ENCODE measurements around the gene GTF2IRD2.
"Not testable (repeated sequence)": the region's sequence is repeated elsewhere in the genome, so short reads cannot be mapped to it uniquely, and the experiment has no call there.

Gene GTF2IRD2

DNA sequence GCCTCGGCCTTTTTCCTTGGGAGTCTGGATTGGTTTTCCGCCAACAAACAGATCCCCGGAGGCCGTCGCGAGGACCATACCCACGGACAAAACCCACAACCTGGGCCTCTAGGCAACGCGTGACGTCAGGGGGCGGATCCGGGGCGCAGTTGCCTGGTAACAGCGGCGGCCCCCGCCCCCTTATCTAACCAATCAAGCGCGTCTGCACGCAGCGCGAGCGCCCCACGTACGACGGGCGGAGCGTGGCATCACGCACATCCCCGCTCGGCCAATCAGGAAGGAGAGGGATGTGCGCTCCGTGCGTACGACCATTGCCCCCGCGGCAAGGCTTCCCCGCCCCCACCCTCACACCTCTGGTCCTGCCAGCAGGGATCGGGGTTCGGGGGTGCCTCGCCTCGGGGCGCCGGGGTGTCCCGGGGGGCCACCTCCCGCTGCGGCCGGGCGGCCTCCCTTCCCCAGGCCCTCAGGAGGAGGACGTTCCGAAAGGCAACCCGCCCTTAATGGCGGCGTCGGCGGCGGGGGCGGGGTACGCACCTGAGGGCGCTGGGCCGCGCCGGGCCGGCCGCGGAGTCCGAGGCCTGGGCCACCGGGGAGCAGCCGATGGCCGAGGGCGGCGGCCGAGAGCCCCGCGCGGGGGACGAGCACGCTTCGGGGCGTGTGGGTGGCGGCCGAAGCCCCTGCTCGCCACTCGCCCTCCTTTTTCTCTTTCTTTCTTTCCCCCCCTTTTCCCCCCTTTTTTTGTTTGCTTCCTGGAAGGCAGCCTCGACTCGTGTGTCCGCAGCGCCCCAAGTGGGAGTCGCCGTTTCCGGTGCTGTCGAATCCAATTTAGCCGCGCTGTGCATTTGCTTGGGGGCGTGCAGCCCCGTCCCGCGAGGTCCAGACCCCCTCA lies at the start of gene GTF2IRD2:
Gene GTF2IRD2, minus strand, starts transcription at position 773 of the 889 bp plus-strand sequence. CDS start 15,227 bp downstream, outside the sequence.
- not testable (repeated sequence) for DNase-seq

DNA sequence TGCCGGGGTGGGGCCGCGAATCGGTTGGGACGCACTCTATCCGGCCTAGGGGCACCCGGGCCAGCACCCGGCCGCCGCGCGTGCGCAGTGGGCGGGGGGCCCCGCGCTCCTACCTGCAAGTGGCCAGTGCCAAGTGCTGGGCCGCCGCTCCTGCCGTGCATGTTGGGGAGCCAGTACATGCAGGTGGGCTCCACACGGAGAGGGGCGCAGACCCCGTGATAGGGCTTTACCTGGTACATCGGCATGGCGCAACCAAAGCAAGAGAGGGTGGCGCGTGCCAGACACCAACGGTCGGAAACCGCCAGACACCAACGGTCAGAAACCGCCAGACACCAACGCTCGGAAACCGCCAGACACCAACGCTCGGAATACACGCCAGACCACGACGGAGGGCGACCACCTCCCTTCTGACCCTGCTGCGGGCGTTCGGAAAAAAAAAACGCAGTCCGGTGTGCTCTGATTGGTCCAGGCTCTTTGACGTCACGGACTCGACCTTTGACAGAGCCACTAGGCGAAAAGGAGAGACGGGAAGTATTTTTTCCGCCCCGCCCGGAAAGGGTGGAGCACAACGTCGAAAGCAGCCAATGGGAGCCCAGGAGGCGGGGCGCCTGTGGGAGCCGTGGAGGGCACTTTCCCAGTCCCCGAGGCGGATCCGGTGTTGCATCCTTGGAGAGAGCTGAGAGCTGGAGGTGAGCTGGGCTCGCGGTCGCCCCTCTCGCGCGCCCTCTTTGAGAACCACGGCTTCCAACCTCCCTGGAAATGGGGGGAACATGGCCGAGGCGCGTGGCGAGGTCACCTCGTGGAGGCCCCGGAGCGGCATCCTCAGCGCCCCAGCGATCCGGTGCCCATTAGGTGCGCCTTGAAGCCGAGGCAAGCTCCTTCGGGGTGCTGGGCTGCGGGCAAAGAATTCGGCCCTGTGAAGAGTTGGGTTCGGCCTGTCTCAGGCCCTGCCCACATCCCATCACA lies 39.0 kb upstream of the GTF2IRD2 start:
- peak; percentile 51 for DNase-seq

DNA sequence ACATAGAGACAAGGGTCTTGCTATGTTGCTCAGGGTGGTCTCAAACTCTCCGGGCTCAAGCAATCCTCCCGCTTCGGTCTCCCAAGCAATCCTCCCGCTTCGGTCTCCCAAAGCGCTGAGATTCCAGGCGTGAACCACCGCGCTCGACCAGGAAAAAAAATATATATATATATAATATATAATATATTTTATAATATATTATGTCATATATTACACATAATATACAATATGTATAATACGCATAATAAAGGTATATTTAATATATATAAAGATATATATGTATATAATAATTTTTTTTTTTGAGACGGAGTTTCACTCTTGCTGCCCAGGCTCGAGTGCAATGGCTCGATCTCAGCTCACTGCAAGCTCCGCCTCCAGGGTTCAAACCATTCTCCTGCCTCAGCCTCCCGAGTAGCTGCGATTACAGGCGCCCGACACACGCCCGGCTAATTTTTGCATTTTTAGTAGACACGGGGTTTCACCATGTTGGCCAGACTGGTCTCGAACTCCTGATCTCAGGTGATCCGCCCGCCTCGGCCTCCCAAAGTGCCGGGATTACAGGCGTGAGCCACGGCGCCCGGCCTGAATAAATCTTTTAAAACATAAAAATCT lies 38.2 kb upstream of the GTF2IRD2 start:
- not testable (repeated sequence) for DNase-seq

DNA sequence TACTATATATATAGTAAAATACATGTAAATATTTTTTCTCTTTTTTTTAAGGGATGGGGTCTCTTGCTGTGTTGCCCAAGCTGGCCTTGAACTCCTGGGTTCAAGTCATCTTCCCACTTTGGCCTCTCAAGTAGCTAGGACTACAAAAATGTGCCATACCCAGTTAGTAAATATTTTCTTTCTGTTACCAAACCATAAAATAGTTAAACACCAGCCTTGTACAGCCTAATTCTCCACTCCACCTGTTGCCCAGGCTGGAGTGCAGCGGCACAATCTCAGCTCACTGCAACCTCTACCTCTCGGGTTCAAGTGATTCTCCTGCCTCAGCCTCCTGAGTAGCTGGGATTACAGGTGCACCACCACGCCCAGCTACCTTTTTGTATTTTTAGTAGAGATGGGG lies 33.9 kb upstream of the GTF2IRD2 start:
- DNase-seq: not testable (repeated sequence)

DNA sequence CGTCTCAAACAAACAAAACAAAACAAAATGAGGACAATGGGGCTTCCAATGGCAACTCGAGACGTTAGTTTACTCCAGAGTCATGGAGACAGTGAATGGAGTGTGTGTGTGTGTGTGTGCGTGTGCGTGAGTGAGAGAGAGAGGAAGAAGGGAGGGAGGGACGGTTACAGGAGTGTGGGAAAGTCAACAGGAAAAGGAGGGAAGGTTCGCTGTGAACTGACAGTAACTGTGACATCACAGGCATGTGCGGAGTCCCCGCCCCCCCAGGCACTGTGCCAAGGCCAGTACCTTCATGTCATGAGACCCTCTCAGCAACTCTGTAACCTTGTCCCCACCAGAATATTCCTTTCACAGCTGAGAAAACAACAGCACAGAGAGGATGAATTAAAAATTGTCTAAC lies 30.7 kb upstream of the GTF2IRD2 start:
- not testable (repeated sequence) for DNase-seq

DNA sequence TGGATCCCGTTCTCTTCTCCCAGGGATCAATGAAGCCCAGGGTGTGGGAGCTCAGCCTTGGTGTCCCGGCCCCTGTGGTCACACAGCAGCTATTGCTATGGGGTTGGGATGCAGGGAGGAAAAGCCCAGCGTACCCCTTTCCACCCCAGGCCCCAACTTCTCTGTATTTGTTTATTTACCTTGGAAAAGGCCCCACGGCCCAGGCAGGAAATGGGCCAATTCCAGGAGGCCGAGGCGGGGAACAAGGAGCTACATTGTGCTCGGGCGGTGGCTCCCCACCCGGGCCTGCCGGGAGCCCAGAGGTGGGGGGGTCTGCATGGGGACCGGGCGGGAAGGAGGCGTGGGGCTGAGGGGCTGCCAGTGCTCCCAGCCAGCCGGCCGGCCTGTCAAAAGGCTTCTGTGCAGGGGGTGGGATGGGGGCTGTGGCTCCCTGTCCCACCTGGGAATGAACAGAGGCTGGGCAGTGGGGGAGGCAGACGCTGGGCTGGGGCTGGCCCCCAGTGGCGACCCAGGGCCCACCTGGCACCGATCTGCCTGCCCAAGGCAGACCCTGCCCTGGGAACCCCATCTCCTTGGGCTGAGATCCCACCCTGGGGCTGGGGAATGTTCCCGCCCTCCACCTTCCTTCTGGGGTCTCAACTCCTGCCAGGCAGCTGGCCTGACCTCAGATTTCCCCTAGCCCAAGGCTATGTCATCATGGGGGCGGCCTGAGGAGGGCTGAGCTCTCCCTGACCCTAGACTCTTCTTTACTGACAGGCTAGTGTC lies 23.5 kb upstream of the GTF2IRD2 start:
- DNase-seq: not testable (repeated sequence)

DNA sequence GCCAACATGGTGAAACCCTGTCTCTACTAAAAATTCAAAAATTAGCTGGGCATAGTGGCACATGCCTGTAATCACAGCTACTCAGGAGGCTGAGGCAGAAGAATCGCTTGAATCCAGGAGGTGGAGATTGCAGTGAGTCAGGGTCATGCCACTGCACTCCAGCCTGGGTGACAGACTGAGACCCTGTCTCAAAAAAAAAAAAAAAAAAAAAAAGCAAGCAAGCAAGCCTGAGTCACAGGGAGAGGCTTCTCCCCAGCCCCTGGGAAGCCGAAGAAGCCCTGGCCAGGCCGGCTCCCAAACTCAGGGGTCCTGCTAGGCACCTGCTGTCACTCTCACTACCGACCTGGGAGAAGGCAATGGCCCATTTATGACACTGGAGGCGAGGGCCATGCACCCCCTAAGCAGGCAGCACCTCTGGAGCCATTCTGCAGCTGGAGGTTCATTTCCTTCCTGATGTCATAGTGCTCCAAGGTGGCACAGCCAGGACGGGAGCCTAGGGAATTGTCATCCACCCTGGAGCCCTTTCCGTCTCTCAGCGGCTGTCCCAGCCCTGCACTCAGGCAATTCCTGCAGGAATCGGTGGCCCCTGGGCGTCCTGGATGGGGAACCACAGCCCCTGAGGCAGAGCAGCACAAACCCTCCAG lies 22.8 kb upstream of the GTF2IRD2 start:
- DNase-seq: not testable (repeated sequence)

DNA sequence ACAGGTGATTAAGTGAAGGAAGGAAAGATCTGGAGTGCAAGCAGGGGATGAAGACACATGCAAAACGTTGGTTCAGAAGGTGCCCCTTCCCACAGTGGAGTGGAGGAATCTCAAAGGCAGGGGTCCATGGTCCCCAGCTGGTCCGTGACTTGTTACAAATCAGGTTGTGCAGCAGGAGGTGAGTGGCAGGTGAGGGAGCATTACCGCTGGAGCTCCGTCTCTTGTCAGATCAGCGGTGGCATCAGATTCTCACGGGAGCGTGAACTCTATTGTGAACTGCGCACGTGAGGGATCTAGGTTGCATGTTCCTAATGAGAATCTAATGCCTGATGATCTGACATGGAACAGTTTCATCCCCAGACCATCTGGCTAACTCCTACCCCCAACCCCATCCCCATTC lies 21.1 kb upstream of the GTF2IRD2 start:
- not testable (repeated sequence) for DNase-seq

DNA sequence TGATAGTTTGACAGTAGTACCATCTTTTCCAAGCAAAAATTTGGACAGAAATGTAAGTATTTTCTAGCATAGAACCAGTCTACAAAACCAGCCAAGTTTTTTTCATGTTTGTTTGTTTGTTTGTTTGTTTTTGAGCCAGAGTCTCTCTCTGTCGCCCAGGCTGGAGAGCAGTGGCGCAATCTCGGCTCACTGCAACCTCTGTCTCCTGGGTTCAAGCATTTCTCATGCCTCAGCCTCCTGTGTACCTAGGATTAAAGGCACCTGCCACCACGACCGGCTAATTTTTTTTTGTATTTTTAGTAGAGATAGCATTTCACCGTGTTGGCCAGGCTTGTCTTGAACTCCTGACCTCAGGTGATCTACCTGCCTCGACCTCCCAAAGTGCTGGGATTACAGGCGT lies 14.4 kb upstream of the GTF2IRD2 start:
- not testable (repeated sequence) for DNase-seq

DNA sequence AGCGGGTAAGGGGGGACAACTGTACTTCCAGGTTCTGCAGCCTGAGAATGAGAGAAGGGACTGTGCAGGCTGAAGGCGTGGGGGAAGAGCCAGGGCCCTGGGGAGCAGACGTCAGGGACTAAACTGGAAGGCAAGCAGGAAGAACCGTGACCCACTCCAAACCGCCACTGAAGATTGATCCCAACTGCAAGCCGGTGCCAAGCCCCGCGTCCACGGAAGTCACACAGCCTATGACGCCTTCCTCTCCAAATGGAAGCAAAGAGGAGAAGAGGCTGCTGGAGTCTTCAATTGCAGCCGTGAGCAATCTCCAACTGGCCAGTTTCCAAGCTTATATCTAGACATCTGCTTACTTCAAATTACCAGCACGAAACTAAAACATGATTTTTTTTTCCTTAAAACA lies 1.6 kb downstream of the GTF2IRD2 start:
- not testable (repeated sequence) for DNase-seq

DNA sequence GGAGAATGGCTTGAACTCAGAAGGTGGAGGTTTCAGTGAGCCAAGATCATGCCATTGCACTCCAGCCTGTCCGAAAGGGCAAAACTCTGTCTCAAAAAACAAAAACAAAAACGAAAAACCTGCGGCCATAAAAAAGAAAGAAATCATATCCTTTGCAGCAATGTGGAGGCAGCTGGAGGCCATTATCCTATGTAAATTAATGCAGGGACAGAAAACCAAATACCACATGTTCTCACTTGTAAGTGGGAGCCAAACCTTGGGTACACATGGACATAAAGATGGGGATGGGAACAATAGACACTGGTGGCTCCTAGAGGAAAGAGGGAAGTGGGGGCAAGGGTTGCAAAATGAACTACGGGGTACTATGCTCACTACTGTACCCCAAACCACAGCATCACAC lies 21.0 kb downstream of the GTF2IRD2 start:
- not testable (repeated sequence) for DNase-seq

DNA sequence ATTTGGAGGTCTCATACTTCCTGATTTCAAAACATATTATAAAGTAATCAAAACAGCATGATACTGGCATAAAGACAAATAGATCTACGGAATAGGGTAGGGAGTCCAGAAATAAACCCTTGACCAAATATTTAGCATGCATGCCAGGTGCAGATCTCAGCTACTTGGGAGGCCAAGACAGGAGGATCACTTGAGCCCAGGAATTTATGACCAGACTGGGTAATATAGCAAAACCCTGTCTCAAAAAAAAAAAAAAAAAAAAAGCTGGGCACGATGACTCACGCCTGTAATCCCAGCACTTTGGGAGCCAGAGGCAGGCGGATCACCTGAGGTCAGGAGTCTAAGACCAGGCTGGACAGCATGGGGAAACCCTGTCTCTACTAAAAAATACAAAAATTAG lies 21.4 kb downstream of the GTF2IRD2 start:
- DNase-seq: not testable (repeated sequence)

DNA sequence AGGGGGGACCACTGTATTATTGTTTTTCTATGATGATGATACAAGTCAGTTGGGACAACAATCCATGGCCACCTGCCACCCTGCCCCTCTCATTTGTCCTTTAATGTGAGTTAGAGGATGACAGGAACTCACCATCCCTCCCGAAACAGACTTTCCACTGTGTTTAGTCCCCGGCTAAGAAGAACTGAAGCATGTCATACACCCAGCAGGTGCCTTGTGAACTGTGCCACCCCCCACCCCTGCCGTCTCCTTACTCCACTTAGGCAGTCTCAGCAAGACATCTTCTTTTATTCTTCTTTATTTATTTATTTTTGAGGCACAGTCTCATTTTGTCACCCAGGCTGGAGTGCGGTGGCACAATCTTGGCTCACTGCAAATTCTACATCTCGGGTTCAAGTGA lies 30.1 kb downstream of the GTF2IRD2 start:
- DNase-seq: not testable (repeated sequence)

DNA sequence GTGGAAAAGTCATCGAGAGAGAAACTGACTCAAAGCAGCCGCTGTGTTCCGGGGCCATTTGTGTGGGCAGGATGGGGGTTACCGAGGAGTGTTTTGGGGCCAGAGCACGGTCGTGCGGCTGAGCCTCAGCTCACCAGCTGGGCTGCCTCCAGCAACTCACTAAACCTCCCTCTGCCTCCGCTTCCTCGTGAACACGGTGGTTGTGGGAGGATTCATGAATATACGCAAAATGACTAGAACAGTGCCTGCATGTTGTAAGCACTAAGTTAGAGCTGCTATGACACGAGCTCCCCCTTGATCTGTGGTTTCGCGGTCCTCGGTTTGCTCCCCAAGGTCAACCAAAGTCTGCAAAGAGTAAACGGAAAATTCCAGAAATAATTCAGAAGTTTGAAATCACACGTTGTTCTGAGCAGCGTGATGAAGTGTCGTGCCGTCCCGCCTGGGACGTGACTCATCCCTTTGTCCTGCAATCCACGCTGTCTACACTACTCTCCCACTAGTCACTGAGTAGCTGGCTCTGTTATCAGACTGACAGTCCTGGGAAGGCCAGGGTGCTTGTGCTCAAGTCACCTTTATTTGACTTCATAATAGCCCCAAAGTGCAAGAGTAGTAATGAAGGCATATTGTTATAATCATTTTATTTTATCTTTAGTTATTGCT lies 31.1 kb downstream of the GTF2IRD2 start:
- not testable (repeated sequence) for DNase-seq

DNA sequence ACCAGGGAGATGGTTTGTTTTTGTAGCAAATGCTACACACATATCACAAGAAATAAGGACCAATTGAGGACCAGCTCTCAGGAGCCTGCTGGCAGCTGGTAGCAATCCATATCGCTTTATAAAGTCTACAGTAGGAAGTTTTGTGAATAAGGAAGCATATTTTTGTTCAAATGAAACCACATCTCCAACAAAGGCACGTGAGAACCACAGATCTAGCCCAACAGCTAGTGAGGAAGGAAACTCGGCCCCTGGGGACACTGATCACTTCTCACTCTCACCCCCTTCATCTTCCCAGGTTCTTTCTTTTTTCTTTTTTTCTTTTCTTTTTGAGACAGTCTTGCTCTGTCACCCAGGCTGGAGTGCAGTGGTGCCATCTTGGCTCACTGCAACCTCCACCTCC lies 35.5 kb downstream of the GTF2IRD2 start:
- DNase-seq: not testable (repeated sequence)

DNA sequence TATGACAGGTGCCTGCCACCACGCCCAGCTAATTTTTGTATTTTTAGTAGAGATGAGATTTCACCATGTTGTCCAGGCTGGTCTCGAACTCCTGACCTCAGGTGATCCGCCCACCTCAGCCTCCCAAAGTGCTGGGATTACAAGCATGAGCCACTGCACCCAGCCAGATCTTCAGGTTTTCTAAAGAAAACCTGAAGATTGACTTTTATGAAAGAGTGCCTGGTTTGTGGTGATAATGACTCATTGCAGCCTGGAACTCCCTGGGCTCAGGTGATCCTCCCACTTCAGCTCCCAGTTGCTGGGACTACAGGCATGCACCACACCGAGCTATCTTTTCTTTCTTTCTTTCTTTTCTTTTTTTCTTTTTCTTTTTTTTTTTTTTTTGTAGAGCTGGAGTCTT lies 52.8 kb downstream of the GTF2IRD2 start:
- DNase-seq: not testable (repeated sequence)

DNA sequence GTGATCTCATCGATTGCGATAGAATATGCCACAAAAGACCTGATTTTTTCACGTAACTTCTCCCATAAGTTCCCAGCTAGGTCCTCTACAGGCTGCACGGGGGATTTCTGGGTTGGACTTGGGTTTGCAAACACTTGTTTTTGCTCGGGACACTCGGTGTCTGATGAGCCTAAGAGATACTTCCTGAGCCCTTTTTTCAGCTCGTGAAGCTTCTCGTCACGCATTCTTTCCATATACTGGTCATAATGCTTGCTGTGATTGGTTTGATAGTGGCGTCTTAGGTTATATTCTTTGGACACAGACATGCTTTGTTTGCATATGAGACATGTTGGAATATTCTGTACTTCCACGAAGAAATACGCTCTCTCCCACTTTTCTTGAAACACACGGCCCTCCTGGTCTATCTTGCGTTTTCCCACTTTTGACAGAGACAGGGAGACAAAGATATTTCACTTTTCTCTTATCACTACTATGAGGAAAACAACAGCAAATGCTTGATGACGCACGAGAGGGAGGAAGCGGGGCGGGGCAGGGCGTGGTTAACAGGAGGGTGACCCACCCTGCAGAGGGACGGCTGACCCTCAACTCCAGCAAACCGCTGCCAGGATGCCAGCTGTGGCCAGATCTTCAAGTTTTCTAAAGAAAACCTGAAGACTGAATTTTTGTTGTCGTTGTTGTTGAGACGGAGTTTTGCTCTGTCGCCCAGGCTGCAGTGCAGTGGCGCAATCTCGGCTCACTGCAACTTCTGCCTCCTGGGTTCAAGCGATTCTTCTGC lies 53.4 kb downstream of the GTF2IRD2 start:
- DNase-seq: not testable (repeated sequence)

DNA sequence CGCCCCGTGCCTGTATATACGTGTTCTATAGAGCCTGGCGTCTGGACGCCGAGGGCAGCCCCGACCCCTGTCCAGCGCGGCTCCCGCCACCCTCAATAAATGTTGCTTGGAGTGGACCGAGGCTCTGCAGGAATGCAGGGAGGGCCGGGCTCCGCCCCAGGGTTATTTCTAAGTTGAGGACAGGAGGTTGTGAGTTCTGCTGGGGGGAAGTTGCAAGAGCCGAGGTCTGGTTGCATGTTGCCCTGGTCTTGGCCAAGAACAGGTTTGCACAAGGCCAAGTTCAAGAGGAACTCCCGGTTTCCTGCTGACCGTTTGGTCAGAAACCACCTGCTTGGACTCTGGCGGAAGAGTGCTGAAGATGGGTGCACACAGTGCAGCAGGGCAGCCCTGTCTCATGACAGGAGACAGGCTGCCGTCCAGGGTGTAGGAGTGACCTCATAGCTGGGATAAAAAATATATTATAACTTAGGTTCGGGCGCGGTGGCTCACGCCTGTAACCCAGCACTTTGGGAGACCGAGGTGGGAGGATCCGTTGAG lies 62.1 kb downstream of the GTF2IRD2 start:
- not testable (repeated sequence) for DNase-seq

DNA sequence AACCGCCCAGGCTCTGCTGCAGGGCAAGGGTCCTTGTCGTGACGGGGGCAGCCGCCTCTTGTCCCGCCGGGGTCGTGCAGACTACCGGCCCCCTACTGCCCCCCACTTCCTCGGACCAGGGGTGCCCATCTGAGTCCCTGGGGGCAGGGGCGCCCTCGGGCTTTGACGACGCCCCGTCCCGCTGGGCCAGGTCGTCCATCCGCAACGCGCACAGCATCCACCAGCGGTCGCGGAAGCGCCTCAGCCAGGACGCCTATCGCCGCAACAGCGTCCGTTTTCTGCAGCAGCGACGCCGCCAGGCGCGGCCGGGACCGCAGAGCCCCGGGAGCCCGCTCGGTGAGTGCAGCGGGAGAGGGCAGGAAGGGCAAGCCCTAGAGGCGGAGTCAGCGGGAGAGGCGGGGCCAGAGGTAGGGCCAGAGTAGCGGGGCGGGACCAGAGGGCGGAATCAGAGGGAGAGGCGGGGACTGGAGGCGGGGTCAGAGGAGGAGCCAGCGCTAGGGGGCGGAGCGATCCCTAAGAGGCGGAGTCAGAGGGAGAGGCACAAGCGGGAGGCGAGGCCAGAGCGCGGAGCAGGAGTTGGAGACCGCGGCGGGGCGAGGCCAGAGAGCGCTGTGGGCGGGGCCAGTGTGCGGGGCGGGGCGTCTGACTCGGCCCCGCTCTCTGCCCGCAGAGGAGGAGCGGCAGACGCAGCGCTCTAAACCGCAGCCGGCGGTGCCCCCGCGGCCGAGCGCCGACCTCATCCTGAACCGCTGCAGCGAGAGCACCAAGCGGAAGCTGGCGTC lies 62.8 kb downstream of the GTF2IRD2 start:
- DNase-seq: peak; percentile 57
